GM12878 (cell line): Measurements from ENCODE around the gene IDI2. TPM values are rescaled to one million over a fixed set of nuclear protein-coding genes. Genes with fewer than 3 reads are reported as not detected.

Experiments
- CBFB ChIP-seq: IDR thresholded peaks from 2 replicates; pipeline ENCODE4 v1.6.1; 2016; ENCODE audit warnings: antibody characterized with exemption, low read depth
- CREM ChIP-seq: IDR thresholded peaks from 2 replicates; pipeline ENCODE4 v1.6.1; 2014; ENCODE audit warnings: antibody characterized with exemption, low read depth
- ESRRA ChIP-seq: IDR thresholded peaks from 2 replicates; pipeline ENCODE4 v1.6.1; 2012; ENCODE audit warnings: mild to moderate bottlenecking, low read length, improper control_type of control experiment
- FOXK2 ChIP-seq: fragments of 450-650 bp; IDR thresholded peaks from 2 replicates; pipeline ENCODE4 v1.6.1; 2017; ENCODE audit warnings: mild to moderate bottlenecking, moderate library complexity
- HDAC6 ChIP-seq: fragments of 200-600 bp; sonication (generic); IDR thresholded peaks from one replicate; pipeline ENCODE4 v1.8.0; 2017; ENCODE audit warnings: antibody characterized with exemption; ENCODE audit not compliant: unreplicated experiment
- IKZF1 ChIP-seq: fragments of 450-650 bp; conservative IDR thresholded peaks from 2 replicates; pipeline ENCODE4 v1.6.1; 2017; ENCODE audit warnings: antibody characterized with exemption, mild to moderate bottlenecking
- KAT2A ChIP-seq: conservative IDR thresholded peaks from 2 replicates; pipeline ENCODE4 v1.6.1; 2011; ENCODE audit warnings: low read depth, low read length; ENCODE audit not compliant: control insufficient read depth
- KDM1A ChIP-seq: fragments of 200-600 bp; sonication (generic); IDR thresholded peaks from 2 replicates; pipeline ENCODE4 v1.6.1; 2016; ENCODE audit warnings: borderline replicate concordance
- MTA2 ChIP-seq: fragments of 450-650 bp; IDR thresholded peaks from 2 replicates; pipeline ENCODE4 v1.6.1; 2016; ENCODE audit warnings: low read depth, mild to moderate bottlenecking, moderate library complexity
- NFIC ChIP-seq: IDR thresholded peaks from 2 replicates; pipeline ENCODE4 v1.6.1; 2012; ENCODE audit warnings: low read depth, mild to moderate bottlenecking, inconsistent platforms, low read length, moderate library complexity
- PAX8 ChIP-seq: fragments of 450-650 bp; IDR thresholded peaks from 2 replicates; pipeline ENCODE4 v1.6.1; 2017; ENCODE audit warnings: mild to moderate bottlenecking, moderate library complexity
- POLR2AphosphoS5 ChIP-seq: IDR thresholded peaks from 2 replicates; pipeline ENCODE4 v1.6.1; 2011; ENCODE audit warnings: mild to moderate bottlenecking, low read length, inconsistent platforms
- RAD51 ChIP-seq: fragments of 450-650 bp; IDR thresholded peaks from 2 replicates; pipeline ENCODE4 v1.6.1; 2016; ENCODE audit warnings: moderate library complexity, mild to moderate bottlenecking, inconsistent platforms
- RBBP5 ChIP-seq: fragments of 200-600 bp; sonication (generic); conservative IDR thresholded peaks from 2 replicates; pipeline ENCODE4 v1.6.1; 2016
- SIX5 ChIP-seq: IDR thresholded peaks from 2 replicates; pipeline ENCODE4 v1.6.1; 2011; ENCODE audit warnings: mild to moderate bottlenecking, low read depth, low read length, moderate library complexity; ENCODE audit not compliant: severe bottlenecking
- SP1 ChIP-seq: IDR thresholded peaks from one replicate; pipeline ENCODE4 v1.6.1; 2011; ENCODE audit warnings: low read depth, low read length
- STAT3 ChIP-seq: IDR thresholded peaks from 2 replicates; pipeline ENCODE4 v1.6.1; 2011; ENCODE audit warnings: low read depth, low read length, improper control_type of control experiment
- ZNF207 ChIP-seq: fragments of 450-650 bp; IDR thresholded peaks from 2 replicates; pipeline ENCODE4 v1.6.1; 2014; ENCODE audit warnings: antibody characterized with exemption, mild to moderate bottlenecking, borderline replicate concordance
- ZNF274 ChIP-seq: IDR thresholded peaks from one replicate; pipeline ENCODE4 v1.8.0; 2011; ENCODE audit not compliant: insufficient read length, insufficient read depth
- polyA plus RNA-seq, 11 experiments: library from polyadenylated mRNA; depleted of rRNA in 4 of 11; unstranded in 6 of 11; stranded (reverse) in 5 of 11; fragments of >200 nt; fragmentation: Nextera tagmentation in 4 of 11; fragmentation: Illumina TruSeq in 1 of 11; extraction: Ambion mirVana in 4 of 11; extraction: Trizol in 1 of 11; gene quantifications; 1 replicate in 1 of 11; 2 replicates in 10 of 11; pipeline versions ENCODE4 v1.2.1 to v1.2.3, GENCODE V29; 2011 to 2016; ENCODE audit warnings: inconsistent platforms in 2 of 11, missing spikeins in 2 of 11, low read depth in 1 of 11
- total RNA-seq, 4 experiments: library from RNA; depleted of rRNA in 3 of 4; stranded (reverse); fragments of >200 nt in 3 of 4; fragmentation: Illumina TruSeq in 1 of 4; extraction: Trizol in 1 of 4; gene quantifications; 2 replicates each; pipeline versions ENCODE4 v1.2.1 to v1.2.3, GENCODE V29; 2013 to 2021
- TF ChIP-seq, protein P1 (sequence below): fragments of 450-650 bp; IDR thresholded peaks from 2 replicates; pipeline ENCODE4 v1.6.1; 2017; ENCODE audit warnings: low read depth, mild to moderate bottlenecking, moderate library complexity
- TF ChIP-seq, protein P2 (sequence below): fragments of 450-650 bp; IDR thresholded peaks from 2 replicates; pipeline ENCODE4 v1.6.1; 2017; ENCODE audit warnings: borderline replicate concordance
- TF ChIP-seq, protein P3 (sequence below): IDR thresholded peaks from 2 replicates; pipeline ENCODE4 v1.6.1; 2011; ENCODE audit warnings: mild to moderate bottlenecking, low read depth, low read length, moderate library complexity; ENCODE audit not compliant: insufficient replicate concordance
- TF ChIP-seq, protein P4 (sequence below): fragments of 450-650 bp; IDR thresholded peaks from 2 replicates; pipeline ENCODE4 v1.6.1; 2018; ENCODE audit warnings: mild to moderate bottlenecking, low read depth, moderate library complexity; ENCODE audit not compliant: partially characterized antibody
- TF ChIP-seq, protein P5 (sequence below): IDR thresholded peaks from 2 replicates; pipeline ENCODE4 v1.6.1; 2011; ENCODE audit warnings: borderline replicate concordance, low read depth, mild to moderate bottlenecking, moderate library complexity, low read length; ENCODE audit not compliant: insufficient read depth, poor library complexity, severe bottlenecking

Gene IDI2
- total and polyA plus RNA-seq, 10 of the 15 experiments (the other 5 are each of a cell fraction or from before 2014, with no cell fraction given) = 0.06 TPM; not detected in 9

DNA sequence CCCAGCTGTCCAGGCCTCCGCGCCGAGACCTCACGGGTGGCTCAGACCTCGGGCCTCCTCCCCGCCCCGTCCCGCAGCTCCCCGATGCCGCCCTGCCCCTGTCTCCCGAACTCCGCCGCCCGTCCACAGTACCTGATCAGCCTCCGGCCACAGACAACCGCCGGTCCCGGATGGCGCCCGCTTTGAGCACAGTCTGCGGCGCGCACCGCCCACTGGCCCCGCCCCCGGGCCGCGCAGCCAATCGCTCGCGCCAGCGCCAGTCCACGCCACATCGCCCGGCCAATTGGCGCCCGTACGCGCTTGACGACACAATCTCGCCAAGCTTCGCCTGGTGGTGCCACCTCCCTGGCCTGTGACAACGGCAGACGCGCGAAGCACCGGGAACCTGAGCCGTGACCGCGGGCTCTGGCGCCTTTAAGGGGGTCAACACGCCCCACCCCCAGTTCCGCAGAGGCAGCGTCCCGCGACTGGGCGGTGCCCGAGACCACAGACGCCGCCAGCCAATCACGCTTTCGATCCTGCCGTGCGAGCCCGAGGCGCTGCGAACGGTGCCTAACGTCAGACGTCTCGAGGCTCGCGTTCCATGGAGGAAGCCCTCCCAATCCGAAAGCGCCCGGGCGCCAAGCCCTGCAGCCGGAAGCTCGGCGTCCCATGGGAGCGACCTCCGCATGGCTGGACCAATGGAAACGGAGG is 23.2 kb upstream of the IDI2 start, which contains the start of gene IDI1 (continued):
- TF ChIP-seq, protein P1, sequence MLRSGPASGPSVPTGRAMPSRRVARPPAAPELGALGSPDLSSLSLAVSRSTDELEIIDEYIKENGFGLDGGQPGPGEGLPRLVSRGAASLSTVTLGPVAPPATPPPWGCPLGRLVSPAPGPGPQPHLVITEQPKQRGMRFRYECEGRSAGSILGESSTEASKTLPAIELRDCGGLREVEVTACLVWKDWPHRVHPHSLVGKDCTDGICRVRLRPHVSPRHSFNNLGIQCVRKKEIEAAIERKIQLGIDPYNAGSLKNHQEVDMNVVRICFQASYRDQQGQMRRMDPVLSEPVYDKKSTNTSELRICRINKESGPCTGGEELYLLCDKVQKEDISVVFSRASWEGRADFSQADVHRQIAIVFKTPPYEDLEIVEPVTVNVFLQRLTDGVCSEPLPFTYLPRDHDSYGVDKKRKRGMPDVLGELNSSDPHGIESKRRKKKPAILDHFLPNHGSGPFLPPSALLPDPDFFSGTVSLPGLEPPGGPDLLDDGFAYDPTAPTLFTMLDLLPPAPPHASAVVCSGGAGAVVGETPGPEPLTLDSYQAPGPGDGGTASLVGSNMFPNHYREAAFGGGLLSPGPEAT = peak; percentile 60; the same call in 1 of the 2 replicates
- TF ChIP-seq KAT2A (no peak), RAD51 (no peak), STAT3 (no peak), CREM (peak; percentile 86), SIX5 (no peak), POLR2AphosphoS5 (peak; percentile 96), PAX8 (no peak), ZNF207 (peak; percentile 22; the same call in 1 of the 2 replicates), HDAC6 (peak; percentile 92), RBBP5 (no peak), IKZF1 (peak; percentile 79), CBFB (peak; percentile 78; the same call in 1 of the 2 replicates), SP1 (peak; percentile 90), KDM1A (no peak), FOXK2 (no peak), ESRRA (no peak), NFIC (no peak; the same call in 1 of the 2 replicates), ZNF274 (no peak), MTA2 (no peak)
- TF ChIP-seq, protein P2, sequence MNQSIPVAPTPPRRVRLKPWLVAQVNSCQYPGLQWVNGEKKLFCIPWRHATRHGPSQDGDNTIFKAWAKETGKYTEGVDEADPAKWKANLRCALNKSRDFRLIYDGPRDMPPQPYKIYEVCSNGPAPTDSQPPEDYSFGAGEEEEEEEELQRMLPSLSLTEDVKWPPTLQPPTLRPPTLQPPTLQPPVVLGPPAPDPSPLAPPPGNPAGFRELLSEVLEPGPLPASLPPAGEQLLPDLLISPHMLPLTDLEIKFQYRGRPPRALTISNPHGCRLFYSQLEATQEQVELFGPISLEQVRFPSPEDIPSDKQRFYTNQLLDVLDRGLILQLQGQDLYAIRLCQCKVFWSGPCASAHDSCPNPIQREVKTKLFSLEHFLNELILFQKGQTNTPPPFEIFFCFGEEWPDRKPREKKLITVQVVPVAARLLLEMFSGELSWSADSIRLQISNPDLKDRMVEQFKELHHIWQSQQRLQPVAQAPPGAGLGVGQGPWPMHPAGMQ = no peak
- TF ChIP-seq, protein P3, sequence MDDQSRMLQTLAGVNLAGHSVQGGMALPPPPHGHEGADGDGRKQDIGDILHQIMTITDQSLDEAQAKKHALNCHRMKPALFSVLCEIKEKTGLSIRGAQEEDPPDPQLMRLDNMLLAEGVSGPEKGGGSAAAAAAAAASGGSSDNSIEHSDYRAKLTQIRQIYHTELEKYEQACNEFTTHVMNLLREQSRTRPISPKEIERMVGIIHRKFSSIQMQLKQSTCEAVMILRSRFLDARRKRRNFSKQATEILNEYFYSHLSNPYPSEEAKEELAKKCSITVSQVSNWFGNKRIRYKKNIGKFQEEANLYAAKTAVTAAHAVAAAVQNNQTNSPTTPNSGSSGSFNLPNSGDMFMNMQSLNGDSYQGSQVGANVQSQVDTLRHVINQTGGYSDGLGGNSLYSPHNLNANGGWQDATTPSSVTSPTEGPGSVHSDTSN = no peak
- TF ChIP-seq, protein P4, sequence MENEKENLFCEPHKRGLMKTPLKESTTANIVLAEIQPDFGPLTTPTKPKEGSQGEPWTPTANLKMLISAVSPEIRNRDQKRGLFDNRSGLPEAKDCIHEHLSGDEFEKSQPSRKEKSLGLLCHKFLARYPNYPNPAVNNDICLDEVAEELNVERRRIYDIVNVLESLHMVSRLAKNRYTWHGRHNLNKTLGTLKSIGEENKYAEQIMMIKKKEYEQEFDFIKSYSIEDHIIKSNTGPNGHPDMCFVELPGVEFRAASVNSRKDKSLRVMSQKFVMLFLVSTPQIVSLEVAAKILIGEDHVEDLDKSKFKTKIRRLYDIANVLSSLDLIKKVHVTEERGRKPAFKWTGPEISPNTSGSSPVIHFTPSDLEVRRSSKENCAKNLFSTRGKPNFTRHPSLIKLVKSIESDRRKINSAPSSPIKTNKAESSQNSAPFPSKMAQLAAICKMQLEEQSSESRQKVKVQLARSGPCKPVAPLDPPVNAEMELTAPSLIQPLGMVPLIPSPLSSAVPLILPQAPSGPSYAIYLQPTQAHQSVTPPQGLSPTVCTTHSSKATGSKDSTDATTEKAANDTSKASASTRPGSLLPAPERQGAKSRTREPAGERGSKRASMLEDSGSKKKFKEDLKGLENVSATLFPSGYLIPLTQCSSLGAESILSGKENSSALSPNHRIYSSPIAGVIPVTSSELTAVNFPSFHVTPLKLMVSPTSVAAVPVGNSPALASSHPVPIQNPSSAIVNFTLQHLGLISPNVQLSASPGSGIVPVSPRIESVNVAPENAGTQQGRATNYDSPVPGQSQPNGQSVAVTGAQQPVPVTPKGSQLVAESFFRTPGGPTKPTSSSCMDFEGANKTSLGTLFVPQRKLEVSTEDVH = no peak
- TF ChIP-seq, protein P5, sequence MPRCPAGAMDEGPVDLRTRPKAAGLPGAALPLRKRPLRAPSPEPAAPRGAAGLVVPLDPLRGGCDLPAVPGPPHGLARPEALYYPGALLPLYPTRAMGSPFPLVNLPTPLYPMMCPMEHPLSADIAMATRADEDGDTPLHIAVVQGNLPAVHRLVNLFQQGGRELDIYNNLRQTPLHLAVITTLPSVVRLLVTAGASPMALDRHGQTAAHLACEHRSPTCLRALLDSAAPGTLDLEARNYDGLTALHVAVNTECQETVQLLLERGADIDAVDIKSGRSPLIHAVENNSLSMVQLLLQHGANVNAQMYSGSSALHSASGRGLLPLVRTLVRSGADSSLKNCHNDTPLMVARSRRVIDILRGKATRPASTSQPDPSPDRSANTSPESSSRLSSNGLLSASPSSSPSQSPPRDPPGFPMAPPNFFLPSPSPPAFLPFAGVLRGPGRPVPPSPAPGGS = no peak
